ENCODE results near the gene RHBDD3.

Gene RHBDD3

GRCh38 chr22:29310065-29310862 is 42.5 kb upstream of the RHBDD3 start:
- DNase-seq, result peak; percentile 23
- H2BK15ac ChIP-seq (ENCODE audit: low read depth, poor library complexity, severe bottlenecking), result no peak overlapping the region
- peak overlapping the region; percentile 37 for H2AK5ac ChIP-seq (ENCODE audit: low read length, severe bottlenecking)
- peak overlapping the region in 1 of 2 experiments; percentile 2 for H2BK12ac ChIP-seq (ENCODE audit: low read length in 2 of 2)
- H3K36me3 ChIP-seq (ENCODE audit: control insufficient read depth in 1 of 2, insufficient read depth in 2 of 2, low read depth in 1 of 2, low read length in 2 of 2), result peaks cover 4 to 43% of the 10 kb centered on the region in 2 experiments
- H4K8ac ChIP-seq (ENCODE audit: low read length), result no peak overlapping the region
- H3K9me3 ChIP-seq (ENCODE audit: control insufficient read depth, low read length), result no peaks in the 10 kb centered on the region
- no peak overlapping the region for H3K23ac ChIP-seq (ENCODE audit: low read length in 2 of 2)
- 80% methylated on average over 24 of the region's 28 CpGs for WGBS
- peak overlapping the region in 1 of 2 experiments; percentile 25 for H3K18ac ChIP-seq (ENCODE audit: low read depth in 1 of 2, low read length in 2 of 2)
- peaks cover 23% of the 10 kb centered on the region for H3K79me1 ChIP-seq (replicated peaks; ENCODE audit: low read length, poor library complexity, severe bottlenecking)
- H3K4me1 ChIP-seq (ENCODE audit: control insufficient read depth, insufficient read depth, low read depth, low read length), result peaks cover 60% of the 10 kb centered on the region
- peak overlapping the region; percentile 17 for H3K9ac ChIP-seq (ENCODE audit: low read length)
- H3K27ac ChIP-seq (ENCODE audit: low read length, poor library complexity, severe bottlenecking), result no peak overlapping the region
- H2AFZ ChIP-seq (ENCODE audit: low read depth, low read length), result no peak overlapping the region
- no peak overlapping the region for H3K4ac ChIP-seq (ENCODE audit: low read depth in 1 of 2, low read length in 2 of 2)
- H3K4me3 ChIP-seq (ENCODE audit: insufficient read depth in 1 of 2, low read depth in 1 of 2, low read length in 2 of 2), result no peak overlapping the region
- H2BK120ac ChIP-seq (ENCODE audit: low read depth, low read length), result no peak overlapping the region
- no peak overlapping the region for H2BK5ac ChIP-seq (ENCODE audit: low read depth, low read length, poor library complexity, severe bottlenecking)
- H3K4me2 ChIP-seq (ENCODE audit: low read length, poor library complexity, severe bottlenecking), result peak overlapping the region; percentile 34
- H3K27me3 ChIP-seq (ENCODE audit: control insufficient read depth in 1 of 2, insufficient read depth in 1 of 2, low read length in 2 of 2), result peaks cover 14 to 26% of the 10 kb centered on the region in 2 experiments
- peak overlapping the region; percentile 52 for H4K91ac ChIP-seq (ENCODE audit: low read length)
- H3K14ac ChIP-seq (ENCODE audit: low read length in 2 of 2), result no peak overlapping the region

GRCh38 chr22:29309332-29310064 is 41.7 kb upstream of the RHBDD3 start:
- H2BK15ac ChIP-seq (ENCODE audit: low read depth, poor library complexity, severe bottlenecking), result no peak overlapping the region
- peaks cover 53% of the 10 kb centered on the region for H3K4me1 ChIP-seq (ENCODE audit: control insufficient read depth, insufficient read depth, low read depth, low read length)
- H3K4me2 ChIP-seq (ENCODE audit: low read length, poor library complexity, severe bottlenecking), result peak overlapping the region; percentile 54
- H4K8ac ChIP-seq (ENCODE audit: low read length), result no peak overlapping the region
- no peak overlapping the region for H3K18ac ChIP-seq (ENCODE audit: low read depth in 1 of 2, low read length in 2 of 2)
- no peak overlapping the region for H2BK5ac ChIP-seq (ENCODE audit: low read depth, low read length, poor library complexity, severe bottlenecking)
- WGBS, result 94% methylated on average over 20 of the region's 21 CpGs
- H3K9ac ChIP-seq (ENCODE audit: low read length), result peak overlapping the region; percentile 53
- no peaks in the 10 kb centered on the region for H3K9me3 ChIP-seq (ENCODE audit: control insufficient read depth, low read length)
- H2AK5ac ChIP-seq (ENCODE audit: low read length, severe bottlenecking), result peak overlapping the region; percentile 47
- peak overlapping the region in 1 of 2 experiments; percentile 96 for H3K4me3 ChIP-seq (ENCODE audit: insufficient read depth in 1 of 2, low read depth in 1 of 2, low read length in 2 of 2)
- peaks cover 23% of the 10 kb centered on the region for H3K79me1 ChIP-seq (replicated peaks; ENCODE audit: low read length, poor library complexity, severe bottlenecking)
- no peak overlapping the region for H3K4ac ChIP-seq (ENCODE audit: low read depth in 1 of 2, low read length in 2 of 2)
- no peak overlapping the region for H3K14ac ChIP-seq (ENCODE audit: low read length in 2 of 2)
- peak overlapping the region in 1 of 2 experiments; percentile 47 for H2BK12ac ChIP-seq (ENCODE audit: low read length in 2 of 2)
- no peak overlapping the region for H2AFZ ChIP-seq (ENCODE audit: low read depth, low read length)
- peak; percentile 12 for DNase-seq
- peak overlapping the region; percentile 11 for H3K27ac ChIP-seq (ENCODE audit: low read length, poor library complexity, severe bottlenecking)
- no peak overlapping the region for H3K23ac ChIP-seq (ENCODE audit: low read length in 2 of 2)
- H2BK120ac ChIP-seq (ENCODE audit: low read depth, low read length), result no peak overlapping the region
- peaks cover 11 to 19% of the 10 kb centered on the region in 2 experiments for H3K27me3 ChIP-seq (ENCODE audit: control insufficient read depth in 1 of 2, insufficient read depth in 1 of 2, low read length in 2 of 2)
- peaks cover 4 to 43% of the 10 kb centered on the region in 2 experiments for H3K36me3 ChIP-seq (ENCODE audit: control insufficient read depth in 1 of 2, insufficient read depth in 2 of 2, low read depth in 1 of 2, low read length in 2 of 2)
- peak overlapping the region; percentile 70 for H4K91ac ChIP-seq (ENCODE audit: low read length)

- Histone ChIP-seq H3K36me3 (ENCODE audit: control insufficient read depth in 1 of 2, insufficient read depth in 2 of 2, low read depth in 1 of 2, low read length in 2 of 2) (peaks cover 4 to 43% of the 10 kb centered on the region in 2 experiments), H3K23ac (ENCODE audit: low read length in 2 of 2) (no peak overlapping the region), H3K4ac (ENCODE audit: low read depth in 1 of 2, low read length in 2 of 2) (no peak overlapping the region), H3K27me3 (ENCODE audit: control insufficient read depth in 1 of 2, insufficient read depth in 1 of 2, low read length in 2 of 2) (peaks cover 4 to 12% of the 10 kb centered on the region in 2 experiments), H3K9me3 (ENCODE audit: control insufficient read depth, low read length) (no peaks in the 10 kb centered on the region), H2AK5ac (ENCODE audit: low read length, severe bottlenecking) (peak overlapping the region; percentile 33), H3K27ac (ENCODE audit: low read length, poor library complexity, severe bottlenecking) (peak overlapping the region; percentile 11), H4K8ac (ENCODE audit: low read length) (no peak overlapping the region), H3K18ac (ENCODE audit: low read depth in 1 of 2, low read length in 2 of 2) (no peak overlapping the region), H3K4me3 (ENCODE audit: insufficient read depth in 1 of 2, low read depth in 1 of 2, low read length in 2 of 2) (peak overlapping the region in 1 of 2 experiments; percentile 96), H3K4me1 (ENCODE audit: control insufficient read depth, insufficient read depth, low read depth, low read length) (peaks cover 52% of the 10 kb centered on the region), H3K9ac (ENCODE audit: low read length) (peak overlapping the region; percentile 53), H3K4me2 (ENCODE audit: low read length, poor library complexity, severe bottlenecking) (peak overlapping the region; percentile 54), H2BK15ac (ENCODE audit: low read depth, poor library complexity, severe bottlenecking) (no peak overlapping the region), H2AFZ (ENCODE audit: low read depth, low read length) (no peak overlapping the region), H3K14ac (ENCODE audit: low read length in 2 of 2) (no peak overlapping the region), H2BK120ac (ENCODE audit: low read depth, low read length) (no peak overlapping the region), H4K91ac (ENCODE audit: low read length) (no peak overlapping the region), H2BK12ac (ENCODE audit: low read length in 2 of 2) (no peak overlapping the region), H2BK5ac (ENCODE audit: low read depth, low read length, poor library complexity, severe bottlenecking) (no peak overlapping the region), H3K79me1 (replicated peaks; ENCODE audit: low read length, poor library complexity, severe bottlenecking) (peaks cover 23% of the 10 kb centered on the region)
- DNase-seq, result peak; percentile 45
- WGBS, result 72% methylated on average over 13 of the region's 13 CpGs
Observed at GRCh38 chr22:29308791-29309262, 41.0 kb upstream of the RHBDD3 start.
